ENCODE data around the gene HOXC6. TPM values are rescaled to one million over a fixed set of nuclear protein-coding genes. Genes with fewer than 3 reads are reported as not detected.

The HOXC6 gene
- total RNA-seq, 1 donor = 0.09 TPM

DNA sequence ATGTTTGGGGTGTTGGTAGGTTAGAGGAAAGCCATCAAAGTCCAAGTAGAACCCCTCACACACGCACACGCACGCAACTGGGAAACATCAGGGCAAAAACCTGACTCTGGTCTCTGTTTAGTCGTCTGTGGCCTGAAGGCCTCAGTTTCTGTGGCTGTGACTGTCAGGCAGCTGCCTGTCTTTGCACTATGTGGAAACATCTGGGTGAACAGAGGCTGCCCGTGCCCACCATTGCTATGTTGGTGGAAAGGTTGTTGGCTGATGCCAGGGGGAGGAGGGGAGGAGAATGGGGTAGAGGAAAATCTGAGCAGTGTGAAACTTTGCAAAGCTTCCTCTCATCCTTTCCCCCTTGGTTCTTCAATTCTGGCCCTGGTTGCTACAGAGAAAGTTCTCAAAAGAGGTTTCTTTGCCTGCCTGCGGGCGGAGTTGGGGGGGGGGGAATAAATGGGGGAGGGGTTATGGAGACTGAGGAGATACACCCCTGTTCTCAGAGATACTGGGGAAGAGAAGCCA, 35.8 kb upstream of the HOXC6 start:
- no peak overlapping the region for H3K4me3 ChIP-seq (ENCODE audit: low read depth, low read length)
- no peak for DNase-seq (ENCODE audit: low read depth)
- TF ChIP-seq, protein P1, sequence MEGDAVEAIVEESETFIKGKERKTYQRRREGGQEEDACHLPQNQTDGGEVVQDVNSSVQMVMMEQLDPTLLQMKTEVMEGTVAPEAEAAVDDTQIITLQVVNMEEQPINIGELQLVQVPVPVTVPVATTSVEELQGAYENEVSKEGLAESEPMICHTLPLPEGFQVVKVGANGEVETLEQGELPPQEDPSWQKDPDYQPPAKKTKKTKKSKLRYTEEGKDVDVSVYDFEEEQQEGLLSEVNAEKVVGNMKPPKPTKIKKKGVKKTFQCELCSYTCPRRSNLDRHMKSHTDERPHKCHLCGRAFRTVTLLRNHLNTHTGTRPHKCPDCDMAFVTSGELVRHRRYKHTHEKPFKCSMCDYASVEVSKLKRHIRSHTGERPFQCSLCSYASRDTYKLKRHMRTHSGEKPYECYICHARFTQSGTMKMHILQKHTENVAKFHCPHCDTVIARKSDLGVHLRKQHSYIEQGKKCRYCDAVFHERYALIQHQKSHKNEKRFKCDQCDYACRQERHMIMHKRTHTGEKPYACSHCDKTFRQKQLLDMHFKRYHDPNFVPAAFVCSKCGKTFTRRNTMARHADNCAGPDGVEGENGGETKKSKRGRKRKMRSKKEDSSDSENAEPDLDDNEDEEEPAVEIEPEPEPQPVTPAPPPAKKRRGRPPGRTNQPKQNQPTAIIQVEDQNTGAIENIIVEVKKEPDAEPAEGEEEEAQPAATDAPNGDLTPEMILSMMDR (IDR thresholded peaks at IDR 0.05; ENCODE audit: insufficient read depth, low read length) = no peak

DNA sequence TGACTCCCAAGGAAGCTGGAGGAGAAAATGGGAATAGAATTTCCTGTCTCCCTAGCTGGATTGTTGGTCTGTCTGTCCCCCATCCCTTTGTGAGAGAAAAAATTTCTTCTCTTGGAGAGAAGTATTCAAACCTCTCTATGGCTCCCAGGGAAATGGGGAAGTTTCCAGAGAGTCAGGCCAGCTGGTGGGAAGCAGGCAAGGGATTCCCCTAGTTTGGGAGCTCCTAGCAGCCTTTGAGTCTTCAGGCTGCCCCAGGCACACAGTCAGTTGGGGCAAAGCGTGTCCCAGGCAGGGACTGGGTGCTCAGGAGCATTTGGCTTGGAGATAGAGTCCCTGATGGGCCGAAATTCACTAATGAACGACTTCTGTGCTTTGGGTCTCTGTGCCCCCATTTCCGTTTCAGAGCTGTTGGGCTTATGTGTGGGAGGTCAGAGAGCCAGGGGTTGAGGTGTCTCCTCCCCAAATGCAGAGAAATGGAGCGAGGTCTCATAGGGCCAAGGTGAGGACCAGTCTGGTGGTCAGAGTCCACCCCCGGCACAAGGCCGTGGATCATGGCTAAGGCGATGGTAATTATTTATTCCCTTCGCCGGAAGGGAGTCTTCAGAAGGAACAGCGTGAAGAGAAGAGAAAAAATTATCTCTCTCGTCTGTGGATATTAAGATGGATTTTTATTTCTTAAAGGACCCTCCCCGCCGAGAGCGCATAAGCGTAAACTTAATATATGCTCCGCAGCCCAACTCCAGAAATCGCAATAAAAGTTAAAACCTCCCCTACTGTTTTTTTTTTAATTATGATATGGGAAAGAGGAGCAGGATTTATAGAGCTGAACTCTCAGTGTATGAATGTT, 34.9 kb upstream of the HOXC6 start:
- no peak for DNase-seq (ENCODE audit: low read depth)
- H3K4me3 ChIP-seq (ENCODE audit: low read depth, low read length) = no peak overlapping the region
- TF ChIP-seq, protein P1 (IDR thresholded peaks at IDR 0.05; ENCODE audit: insufficient read depth, low read length) = no peak

DNA sequence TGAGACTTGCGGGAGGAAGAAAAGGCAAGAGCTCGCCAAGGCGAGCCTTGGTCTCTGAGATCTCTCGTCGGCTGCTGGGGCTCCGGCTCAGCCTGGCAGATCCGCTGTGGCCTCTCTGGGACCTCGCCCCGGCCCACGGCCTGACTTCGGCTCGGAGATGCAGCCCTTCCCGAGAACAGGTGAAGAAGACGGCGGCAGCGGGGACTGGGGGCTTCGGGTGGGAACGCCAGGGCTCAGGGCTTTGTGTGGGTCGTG, 34.3 kb upstream of the HOXC6 start:
- DNase-seq (ENCODE audit: low read depth) = no peak
- TF ChIP-seq, protein P1 (IDR thresholded peaks at IDR 0.05; ENCODE audit: insufficient read depth, low read length) = no peak
- H3K4me3 ChIP-seq (ENCODE audit: low read depth, low read length) = no peak overlapping the region

DNA sequence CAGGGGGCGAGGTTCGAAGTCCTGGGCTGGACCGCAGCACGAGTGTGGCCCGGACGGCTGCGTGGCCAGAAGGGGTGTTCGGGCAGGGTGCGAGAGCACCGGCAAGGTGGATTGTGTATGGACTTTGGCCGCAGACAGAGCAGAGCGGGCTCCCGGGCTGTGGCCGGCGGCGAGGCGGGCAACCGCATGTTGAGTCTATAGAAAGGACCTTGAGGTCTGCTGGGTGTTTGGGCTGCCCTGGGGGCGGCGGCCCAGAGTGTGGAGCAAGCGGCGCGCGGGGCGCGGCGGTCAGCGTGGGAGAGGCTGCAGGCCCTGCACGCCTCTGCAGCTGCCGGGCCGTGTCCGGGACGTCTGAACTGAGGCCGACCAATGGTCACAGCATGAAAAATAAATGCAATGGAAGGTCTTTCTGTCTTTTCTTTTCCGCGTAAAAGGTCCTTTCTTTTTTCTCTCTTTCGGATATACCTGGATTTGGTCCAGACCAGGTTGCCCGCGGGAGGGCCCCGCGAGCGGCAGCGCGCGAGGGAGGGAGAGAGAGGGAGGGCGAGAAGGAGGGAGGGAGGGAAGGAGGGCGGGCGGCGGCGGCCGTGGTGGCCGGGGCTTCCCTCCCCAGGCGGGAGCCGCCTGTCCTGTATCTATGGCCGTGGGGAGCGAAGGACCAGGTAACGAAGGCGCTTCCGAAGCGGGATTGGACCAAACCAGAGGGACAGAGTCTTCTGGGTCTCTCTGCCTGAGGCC, 33.8 kb upstream of the HOXC6 start:
- no peak overlapping the region for H3K4me3 ChIP-seq (ENCODE audit: low read depth, low read length)
- DNase-seq (ENCODE audit: low read depth) = no peak
- TF ChIP-seq, protein P1 (IDR thresholded peaks at IDR 0.05; ENCODE audit: insufficient read depth, low read length) = no peak

DNA sequence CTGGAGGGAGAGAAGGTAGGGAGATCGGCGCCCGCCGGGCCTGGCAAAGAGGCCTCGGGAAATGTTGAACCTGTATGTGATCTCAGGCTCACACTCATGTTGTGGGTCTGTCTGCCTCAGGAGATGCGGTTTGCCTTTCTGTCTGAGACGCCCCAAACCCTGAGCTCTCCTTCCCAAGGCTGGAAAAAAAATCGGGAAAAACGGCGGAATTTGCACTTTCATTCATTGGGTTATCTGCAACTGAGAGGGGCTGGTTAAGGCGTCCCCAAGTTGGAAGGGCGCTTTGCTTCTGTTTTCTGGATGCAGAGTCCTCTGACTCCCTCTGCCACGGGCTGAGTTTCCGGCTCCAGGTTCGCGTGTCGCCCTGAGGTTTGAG, 33.2 kb upstream of the HOXC6 start:
- no peak overlapping the region for H3K4me3 ChIP-seq (ENCODE audit: low read depth, low read length)
- TF ChIP-seq, protein P1 (IDR thresholded peaks at IDR 0.05; ENCODE audit: insufficient read depth, low read length) = no peak
- no peak for DNase-seq (ENCODE audit: low read depth)

DNA sequence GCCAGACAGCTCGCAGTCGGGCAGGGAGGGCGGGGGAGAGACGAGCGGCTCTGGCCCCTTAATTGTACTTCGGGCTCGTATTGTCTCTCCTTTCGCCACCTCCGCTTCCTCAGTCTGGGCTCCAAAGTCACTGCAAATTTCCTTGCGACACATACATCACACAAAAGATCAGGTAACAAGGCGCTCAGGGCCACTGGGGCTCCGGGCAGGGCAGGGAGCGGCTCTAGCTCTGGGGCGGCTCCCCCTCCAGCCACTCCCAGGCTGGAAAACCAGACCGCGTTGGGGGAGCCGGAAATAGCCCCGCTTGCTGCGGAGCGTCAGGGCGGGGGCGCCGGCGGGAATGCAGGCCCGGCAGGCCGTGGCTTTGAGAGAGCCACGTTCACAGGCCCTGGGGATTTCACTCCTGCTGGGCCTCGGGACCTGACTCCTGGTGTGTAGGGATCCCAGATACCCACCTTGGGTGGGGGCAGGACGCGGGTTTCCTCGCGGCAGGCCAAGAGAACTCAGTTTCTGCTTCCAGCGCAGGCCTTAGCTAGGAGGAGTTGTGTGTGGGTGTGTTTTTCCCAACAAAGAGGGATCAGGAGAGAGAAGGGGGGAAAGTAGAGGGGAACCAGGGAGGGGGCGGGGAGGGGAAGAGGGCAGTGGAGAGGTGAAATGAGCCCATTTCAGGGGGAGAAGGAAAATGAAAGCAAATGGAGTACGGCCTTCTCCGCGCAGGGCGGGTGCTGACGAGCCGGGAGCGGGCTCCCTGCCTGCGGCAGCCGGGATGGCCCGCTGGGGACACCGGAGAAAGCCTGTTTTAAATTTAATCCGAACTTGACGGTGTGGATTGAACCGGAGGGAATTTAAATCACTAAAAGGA, 32.6 kb upstream of the HOXC6 start:
- H3K4me3 ChIP-seq (ENCODE audit: low read depth, low read length) = peak overlapping the region; percentile 46
- TF ChIP-seq, protein P1 (IDR thresholded peaks at IDR 0.05; ENCODE audit: insufficient read depth, low read length) = no peak
- DNase-seq (ENCODE audit: low read depth) = no peak
